Measurements from ENCODE around the gene FAS.

FAS gene

GRCh38 chr10:89053555-89053954 is 63.0 kb downstream of the FAS start:
- Mint-ChIP-seq H3K9me3 (no peaks in the 10 kb centered on the region), H3K4me3 (no peak overlapping the region), H3K4me1 (no peaks in the 10 kb centered on the region), H3K27me3 (no peaks in the 10 kb centered on the region), H3K36me3 (no peaks in the 10 kb centered on the region), H3K27ac (no peak overlapping the region)
- DNase-seq (ENCODE audit: low spot score in 2 of 2) (no peak), ATAC-seq (ENCODE audit: low read depth) (no peak)

- Mint-ChIP-seq H3K4me1 (no peaks in the 10 kb centered on the region), H3K4me3 (no peak overlapping the region), H3K36me3 (no peaks in the 10 kb centered on the region), H3K27me3 (no peaks in the 10 kb centered on the region), H3K27ac (no peak overlapping the region), H3K9me3 (no peaks in the 10 kb centered on the region)
- no peak for DNase-seq (ENCODE audit: low spot score in 2 of 2)
- no peak for ATAC-seq (ENCODE audit: low read depth)
Observed at GRCh38 chr10:89055159-89055558, 64.6 kb downstream of the FAS start.

- Mint-ChIP-seq H3K27me3 (no peaks in the 10 kb centered on the region), H3K9me3 (no peaks in the 10 kb centered on the region), H3K27ac (no peak overlapping the region), H3K36me3 (no peaks in the 10 kb centered on the region), H3K4me3 (no peak overlapping the region), H3K4me1 (no peaks in the 10 kb centered on the region)
- no peak for ATAC-seq (ENCODE audit: low read depth)
- DNase-seq (ENCODE audit: low spot score in 2 of 2), result no peak
Observed at GRCh38 chr10:89062861-89063260, 72.3 kb downstream of the FAS start.

- Mint-ChIP-seq H3K4me3 (no peak overlapping the region), H3K36me3 (no peaks in the 10 kb centered on the region), H3K9me3 (no peaks in the 10 kb centered on the region), H3K4me1 (no peaks in the 10 kb centered on the region), H3K27ac (no peak overlapping the region), H3K27me3 (no peaks in the 10 kb centered on the region)
- DNase-seq (ENCODE audit: low spot score in 2 of 2) (no peak), ATAC-seq (ENCODE audit: low read depth) (no peak)
Observed at GRCh38 chr10:89063465-89063864, 72.9 kb downstream of the FAS start.

GRCh38 chr10:89064748-89065147 is 74.2 kb downstream of the FAS start:
- no peak for DNase-seq (ENCODE audit: low spot score in 2 of 2)
- H3K4me3 Mint-ChIP-seq, result no peak overlapping the region
- no peaks in the 10 kb centered on the region for H3K4me1 Mint-ChIP-seq
- no peaks in the 10 kb centered on the region for H3K27me3 Mint-ChIP-seq
- H3K36me3 Mint-ChIP-seq, result no peaks in the 10 kb centered on the region
- no peaks in the 10 kb centered on the region for H3K9me3 Mint-ChIP-seq
- H3K27ac Mint-ChIP-seq, result no peak overlapping the region
- ATAC-seq (ENCODE audit: low read depth), result no peak
